ENCODE measurements around the gene TBC1D1.

Gene TBC1D1

DNA sequence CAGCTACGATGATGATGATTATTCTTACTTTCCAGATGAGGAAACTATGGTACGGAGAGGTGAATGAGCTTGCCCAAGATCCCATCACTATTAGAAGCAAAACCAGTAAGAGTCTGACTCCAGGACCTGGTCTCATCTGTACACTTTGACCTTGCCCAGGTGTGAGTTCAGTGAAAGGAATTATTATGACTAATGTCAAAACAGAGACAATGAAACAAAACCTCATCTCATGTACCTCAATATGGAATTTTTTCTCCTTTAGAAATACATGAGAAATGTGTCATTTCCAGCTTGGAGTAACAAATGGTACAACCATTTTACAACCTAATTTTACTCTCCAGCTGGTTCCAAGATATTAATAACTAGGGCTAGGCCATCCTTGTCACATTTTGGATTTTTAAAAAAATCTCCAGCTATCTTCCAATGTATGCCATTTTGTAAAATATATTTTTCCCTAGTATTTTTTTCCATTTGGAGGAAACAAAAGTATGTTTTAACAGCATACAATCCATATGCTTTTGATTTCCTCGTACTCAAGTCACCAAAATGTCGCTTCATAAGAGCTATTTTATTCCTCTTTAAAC, 283.1 kb downstream of the TBC1D1 start:
- no peak for DNase-seq (ENCODE audit: low spot score)
- in situ Hi-C loops (cut with MboI; ENCODE audit: low pct_unique_long_range_greater_than_20kb, low sequenced_read_pairs, unreplicated experiment): no loop called here
- no peak for TF ChIP-seq CTCF (IDR thresholded peaks at IDR 0.05; ENCODE audit: extremely low read depth, insufficient read depth, missing control alignments)

DNA sequence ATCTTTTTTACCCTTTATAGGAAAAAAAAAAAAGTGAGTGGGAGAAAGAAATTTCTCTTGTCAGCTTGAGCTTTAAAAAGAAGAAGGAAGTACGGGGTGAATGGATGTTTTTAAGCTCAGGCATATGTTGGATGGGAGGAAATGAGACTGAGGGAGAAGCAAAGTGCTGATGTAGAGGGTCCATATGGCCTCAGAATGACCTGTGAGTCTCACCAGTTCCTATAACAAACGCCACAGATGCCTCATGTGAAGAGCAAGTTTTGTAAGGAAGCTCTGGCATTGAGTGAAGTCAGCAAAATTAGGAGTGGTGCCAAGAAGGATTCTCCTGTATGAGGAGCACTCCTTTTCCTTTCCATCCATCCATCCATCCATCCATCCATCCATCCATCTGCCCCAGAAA, 283.9 kb downstream of the TBC1D1 start:
- DNase-seq (ENCODE audit: low spot score): no peak
- TF ChIP-seq CTCF (IDR thresholded peaks at IDR 0.05; ENCODE audit: extremely low read depth, insufficient read depth, missing control alignments): no peak
- in situ Hi-C loops (cut with MboI; ENCODE audit: low pct_unique_long_range_greater_than_20kb, low sequenced_read_pairs, unreplicated experiment): no loop called here

DNA sequence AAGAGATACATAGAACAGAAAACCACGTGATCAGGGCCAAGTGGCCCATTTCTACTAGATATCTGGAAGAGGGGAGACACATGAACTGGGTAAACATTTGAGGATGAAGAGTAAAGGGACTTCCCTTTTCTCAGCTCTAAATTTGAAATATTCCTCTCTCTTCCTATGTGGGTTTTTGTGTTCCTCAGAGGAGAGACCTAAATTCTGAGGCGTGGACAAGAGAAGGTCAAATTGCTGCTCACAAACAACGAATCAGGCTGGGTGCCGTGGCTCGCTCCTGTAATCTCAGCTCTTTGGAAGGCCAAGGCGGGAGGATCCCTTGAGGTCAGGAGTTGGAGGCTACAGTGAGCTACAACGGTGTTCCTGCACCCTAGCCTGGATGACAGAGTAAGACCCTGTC, 285.3 kb downstream of the TBC1D1 start:
- TF ChIP-seq CTCF (IDR thresholded peaks at IDR 0.05; ENCODE audit: extremely low read depth, insufficient read depth, missing control alignments): no peak
- in situ Hi-C loops (cut with MboI; ENCODE audit: low pct_unique_long_range_greater_than_20kb, low sequenced_read_pairs, unreplicated experiment): no loop called here
- no peak for DNase-seq (ENCODE audit: low spot score)

- no peak for TF ChIP-seq CTCF (IDR thresholded peaks at IDR 0.05; ENCODE audit: extremely low read depth, insufficient read depth, missing control alignments)
- peak; percentile 29 for DNase-seq (ENCODE audit: low spot score)
- in situ Hi-C loops (cut with MboI; ENCODE audit: low pct_unique_long_range_greater_than_20kb, low sequenced_read_pairs, unreplicated experiment): no loop called here
Measured at GRCh38 chr4:38177035-38177546, 286.2 kb downstream of the TBC1D1 start.

GRCh38 chr4:38177641-38178391, 286.9 kb downstream of the TBC1D1 start:
- in situ Hi-C loops (cut with MboI; ENCODE audit: low pct_unique_long_range_greater_than_20kb, low sequenced_read_pairs, unreplicated experiment): no loop called here
- DNase-seq (ENCODE audit: low spot score): no peak
- no peak for TF ChIP-seq CTCF (IDR thresholded peaks at IDR 0.05; ENCODE audit: extremely low read depth, insufficient read depth, missing control alignments)

GRCh38 chr4:38178392-38178995, 287.6 kb downstream of the TBC1D1 start:
- TF ChIP-seq CTCF (IDR thresholded peaks at IDR 0.05; ENCODE audit: extremely low read depth, insufficient read depth, missing control alignments): no peak
- peak; percentile 36 for DNase-seq (ENCODE audit: low spot score)
- in situ Hi-C loops (cut with MboI; ENCODE audit: low pct_unique_long_range_greater_than_20kb, low sequenced_read_pairs, unreplicated experiment): no loop called here

Data from GM13977 (cell line).